Body of pancreas (tissue), 4 donors: ENCODE results near the gene TRAPPC2L. TPM values are rescaled to one million over a fixed set of nuclear protein-coding genes. Genes with fewer than 3 reads are reported as not detected.
A peak's percentile ranks its signal among the peaks of the same experiment; 100 is the strongest.

ENCODE experiments used
- ATAC-seq: fragments of 150-250 bp; one replicate; pipeline ENCODE4 v1.9.1; 2016
- DNase-seq, 4 donors: peaks; one replicate each; pipeline ENCODE4 v3.0.0-alpha.2; 2019
- H3K27ac ChIP-seq, 4 donors: fragments of 200-600 bp; sonication (generic); 1 replicate in 3 of 4; 2 replicates in 1 of 4; pipeline versions ENCODE4 v1.5.1 to v1.6.1; 2016 to 2019; ENCODE audit warnings: mild to moderate bottlenecking in 1 of 4, mixed read lengths in 1 of 4, moderate library complexity in 1 of 4
- H3K27me3 ChIP-seq, 2 donors: fragments of 200-600 bp; sonication (generic); one replicate each; pipeline ENCODE4 v1.6.0; 2016; ENCODE audit warnings: mild to moderate bottlenecking in 1 of 2
- H3K36me3 ChIP-seq, 2 donors: fragments of 200-600 bp; sonication (generic); replicated peaks in 1 of 2; 2 replicates each; pipeline ENCODE4 v1.5.1; 2016; ENCODE audit warnings: low read depth in 2 of 2; ENCODE audit not compliant: insufficient read depth in 1 of 2
- H3K4me1 ChIP-seq: fragments of 200-600 bp; sonication (generic); one replicate; pipeline ENCODE4 v1.6.0; 2016
- H3K4me3 ChIP-seq, 2 donors: fragments of 200-600 bp; sonication (generic); 1 replicate in 1 of 2; 2 replicates in 1 of 2; pipeline ENCODE4 v1.5.1; 2016 to 2019
- H3K9me3 ChIP-seq, 3 donors: fragments of 200-600 bp; sonication (generic); 1 replicate in 2 of 3; 2 replicates in 1 of 3; pipeline ENCODE4 v1.5.1; 2016
- CTCF ChIP-seq, 7 experiments: fragments of 450-650 bp in 4 of 7; fragments of 200-600 bp in 3 of 7; sonication (generic) in 3 of 7; IDR thresholded peaks; one replicate each; pipeline ENCODE4 v1.5.1; 2016 to 2019; ENCODE audit warnings: antibody characterized with exemption in 7 of 7
- POLR2A ChIP-seq, 3 donors: fragments of 450-650 bp; IDR thresholded peaks; one replicate each; pipeline ENCODE4 v1.6.1; 2016; ENCODE audit warnings: antibody characterized with exemption in 3 of 3, mild to moderate bottlenecking in 2 of 3
- WGBS, 2 donors: methylation state at CpG; one replicate each; pipeline ENCODE4 v1.1.5; 2017; 5-methylcytosine and 5-hydroxymethylcytosine counted together
- intact Hi-C: fragments of 100-400 bp; cut with DNase I; formaldehyde crosslinking; loops from one replicate; pipeline ENCODE4 v1.15.1; 2023
- total RNA-seq, 2 donors: library from RNA; depleted of rRNA; stranded (reverse); fragments of >200 nt; gene quantifications; one replicate each; pipeline ENCODE4 v1.1.0, GENCODE V29; 2016

TRAPPC2L gene
- total RNA-seq, 2 donors from 2014 or later = 7.6 to 35.5 TPM

- Histone ChIP-seq H3K9me3 (no peaks in the 10 kb centered on the region), H3K36me3 (peaks cover 4% of the 10 kb centered on the region in 2 donors), H3K4me3 (no peak overlapping the region), H3K27me3 (no peaks in the 10 kb centered on the region), H3K27ac (no peak overlapping the region), H3K4me1 (no peaks in the 10 kb centered on the region)
- TF ChIP-seq POLR2A (IDR thresholded peaks at IDR 0.05) = no peak
- no peak for TF ChIP-seq CTCF (IDR thresholded peaks at IDR 0.05)
- intact Hi-C loops = no loop called here
- WGBS, 2 donors = 93 to 94% methylated on average over 24 to 49 of the region's 49 CpGs
- ATAC-seq = no peak
- DNase-seq = no peak
Measured at GRCh38 chr16:88883117-88883895, 26.4 kb downstream of the TRAPPC2L start.

GRCh38 chr16:88883946-88884345 is 27.0 kb downstream of the TRAPPC2L start:
- Histone ChIP-seq H3K36me3 (peaks cover 2 to 4% of the 10 kb centered on the region in 2 donors), H3K9me3 (no peaks in the 10 kb centered on the region), H3K4me3 (no peak overlapping the region), H3K27ac (no peak overlapping the region), H3K27me3 (no peaks in the 10 kb centered on the region), H3K4me1 (no peaks in the 10 kb centered on the region)
- no peak for DNase-seq
- ATAC-seq = no peak
- 91 to 100% methylated on average over 1 to 7 of the region's 11 CpGs for WGBS, 2 donors
- intact Hi-C loops = no loop called here
- TF ChIP-seq POLR2A (IDR thresholded peaks at IDR 0.05) (no peak), CTCF (IDR thresholded peaks at IDR 0.05) (no peak)

GRCh38 chr16:88884569-88885271 is 27.8 kb downstream of the TRAPPC2L start:
- no peak overlapping the region for H3K27ac ChIP-seq
- intact Hi-C loops = no loop called here
- TF ChIP-seq POLR2A (IDR thresholded peaks at IDR 0.05) = no peak
- DNase-seq = no peak
- H3K4me3 ChIP-seq = no peak overlapping the region
- no peaks in the 10 kb centered on the region for H3K36me3 ChIP-seq
- no peaks in the 10 kb centered on the region for H3K9me3 ChIP-seq
- ATAC-seq = no peak
- 92% methylated on average over 27 to 39 of the region's 39 CpGs for WGBS, 2 donors
- no peaks in the 10 kb centered on the region for H3K4me1 ChIP-seq
- no peaks in the 10 kb centered on the region for H3K27me3 ChIP-seq

- no peaks in the 10 kb centered on the region for H3K27me3 ChIP-seq
- intact Hi-C loops = no loop called here
- H3K27ac ChIP-seq = no peak overlapping the region
- whole genome bisulfite sequencing, 2 donors = 88 to 92% methylated on average over 16 to 21 of the region's 28 CpGs
- H3K9me3 ChIP-seq = no peaks in the 10 kb centered on the region
- DNase-seq (no peak), ATAC-seq (no peak)
- TF ChIP-seq CTCF (IDR thresholded peaks at IDR 0.05) (no peak), POLR2A (IDR thresholded peaks at IDR 0.05) (no peak)
- no peaks in the 10 kb centered on the region for H3K4me1 ChIP-seq
- H3K36me3 ChIP-seq = no peaks in the 10 kb centered on the region
- no peak overlapping the region for H3K4me3 ChIP-seq
Measured at GRCh38 chr16:88885693-88886280, 28.9 kb downstream of the TRAPPC2L start.

- Histone ChIP-seq H3K4me1 (no peaks in the 10 kb centered on the region), H3K27me3 (no peaks in the 10 kb centered on the region), H3K27ac (peak overlapping the region in 1 of 4 donors; percentile 5), H3K4me3 (no peak overlapping the region), H3K9me3 (no peaks in the 10 kb centered on the region), H3K36me3 (no peaks in the 10 kb centered on the region)
- ATAC-seq (no peak), DNase-seq (no peak)
- 92% methylated on average over 13 of the region's 15 CpGs; no CpG with 5 or more reads in 1 of the 2 donors for WGBS, 2 donors
- intact Hi-C loops = no loop called here
- TF ChIP-seq CTCF (IDR thresholded peaks at IDR 0.05) (no peak), POLR2A (IDR thresholded peaks at IDR 0.05) (no peak)
Measured at GRCh38 chr16:88886420-88886844, 29.5 kb downstream of the TRAPPC2L start.
